NCI-H524 treated with DMSO at 0.1 percent for 48 hours (cell line): ENCODE data around the gene BCAN.

Experiments
- DNase-seq: peaks from one replicate; lab custom pipeline; 2025; lab: John Stamatoyannopoulos, UW

Gene BCAN

GRCh38 chr1:156662005-156662799 is 20.3 kb downstream of the BCAN start:
- DNase-seq = no peak

DNA sequence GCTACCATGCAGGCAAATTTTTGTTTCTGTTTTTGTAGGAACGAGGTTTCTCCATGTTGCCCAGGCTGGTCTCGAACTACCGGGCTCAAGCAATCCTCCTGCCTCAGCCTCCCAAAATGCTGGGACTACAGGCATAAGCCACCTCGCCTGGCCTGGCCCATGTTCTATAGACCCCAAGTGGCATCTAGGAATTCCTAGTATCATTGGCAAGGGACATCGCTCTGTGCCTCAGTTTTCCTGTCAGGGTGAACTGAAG is 20.8 kb downstream of the BCAN start:
- DNase-seq = no peak

GRCh38 chr1:156663178-156663577 is 21.3 kb downstream of the BCAN start:
- no peak for DNase-seq

- no peak for DNase-seq
Measured at GRCh38 chr1:156664046-156664766, 22.3 kb downstream of the BCAN start.

- no peak for DNase-seq
Measured at GRCh38 chr1:156664767-156665411, 23.0 kb downstream of the BCAN start.

GRCh38 chr1:156665539-156665938 is 23.6 kb downstream of the BCAN start:
- no peak for DNase-seq

DNA sequence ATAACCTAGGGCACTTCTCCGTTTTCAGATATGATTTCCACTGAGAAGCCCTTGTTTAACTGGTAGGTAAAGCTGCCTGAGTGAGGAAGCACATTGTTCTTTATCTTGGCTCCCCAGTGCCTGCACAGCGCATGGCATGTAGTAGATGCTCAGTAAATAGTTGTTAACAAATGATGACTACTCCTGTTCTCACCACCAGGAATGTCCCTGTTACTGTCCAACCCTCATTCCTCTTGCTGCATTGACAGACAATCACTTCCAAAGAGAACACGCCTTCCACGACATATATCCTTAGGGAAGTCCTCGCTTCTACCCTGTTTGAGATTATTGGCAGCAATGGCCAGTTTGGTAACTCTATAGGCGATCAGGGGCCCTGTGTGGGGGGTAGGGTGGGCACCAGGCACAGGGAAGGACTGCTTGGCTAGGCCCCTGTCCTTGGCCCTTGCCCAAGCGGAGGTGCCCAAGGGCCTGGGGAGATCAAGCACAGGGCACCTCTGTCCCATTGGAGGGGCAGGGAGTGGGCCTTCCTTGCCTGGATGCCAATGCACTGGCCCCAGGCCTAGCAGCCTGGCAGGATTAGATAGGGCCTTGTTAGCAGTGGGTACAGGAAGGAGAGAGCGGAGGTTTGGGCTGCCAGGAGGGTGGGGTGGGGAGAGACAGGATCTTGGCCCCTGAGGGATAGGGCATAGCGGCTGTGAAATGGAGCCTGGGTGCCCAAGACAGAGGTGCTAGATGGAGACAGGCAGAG is 25.1 kb downstream of the BCAN start:
- no peak for DNase-seq

GRCh38 chr1:156667610-156667967 is 25.7 kb downstream of the BCAN start:
- no peak for DNase-seq

- DNase-seq = no peak
Measured at GRCh38 chr1:156667968-156668709, 26.2 kb downstream of the BCAN start.

DNA sequence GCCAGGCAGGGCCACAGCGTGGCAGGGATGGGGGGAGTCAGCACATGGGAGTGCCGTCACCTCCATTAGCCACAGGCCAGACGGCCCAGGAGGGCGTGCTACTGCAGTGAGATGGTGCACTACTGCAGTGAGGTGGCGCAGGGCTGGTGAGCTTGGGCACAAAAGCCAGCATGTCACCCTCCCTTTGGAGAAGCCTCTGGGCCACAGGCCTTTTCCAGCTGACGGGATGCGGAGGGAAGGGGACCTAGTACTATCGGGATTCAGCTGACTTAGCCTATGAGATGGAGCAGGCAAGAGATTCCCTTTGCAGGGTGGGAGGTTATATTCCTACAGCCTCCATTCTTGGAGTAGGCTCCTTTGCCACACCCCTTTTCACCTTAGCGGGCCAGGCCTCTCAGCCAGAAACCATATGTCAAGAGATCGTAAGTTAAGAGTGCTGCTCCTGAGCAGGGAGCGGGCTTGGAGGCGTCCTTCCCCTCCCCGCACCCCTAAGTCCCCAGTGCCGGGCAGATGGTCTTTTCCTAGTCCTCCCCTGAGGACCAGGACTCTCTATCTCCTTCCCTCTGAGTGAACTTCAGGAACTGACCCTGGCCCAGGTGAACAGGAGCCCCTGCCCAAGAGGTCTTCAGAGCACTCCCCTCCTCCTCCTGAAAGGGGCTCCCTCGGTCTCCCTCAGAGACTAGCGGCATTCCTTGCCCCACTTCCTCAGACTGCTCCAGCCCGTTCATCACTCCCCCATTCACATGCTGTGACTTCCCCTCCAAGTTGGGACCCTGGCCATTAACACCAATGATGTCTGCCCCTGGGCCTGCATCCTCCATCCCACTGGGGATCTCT is 27.1 kb downstream of the BCAN start:
- no peak for DNase-seq

GRCh38 chr1:156669794-156670193 is 27.9 kb downstream of the BCAN start:
- no peak for DNase-seq

DNA sequence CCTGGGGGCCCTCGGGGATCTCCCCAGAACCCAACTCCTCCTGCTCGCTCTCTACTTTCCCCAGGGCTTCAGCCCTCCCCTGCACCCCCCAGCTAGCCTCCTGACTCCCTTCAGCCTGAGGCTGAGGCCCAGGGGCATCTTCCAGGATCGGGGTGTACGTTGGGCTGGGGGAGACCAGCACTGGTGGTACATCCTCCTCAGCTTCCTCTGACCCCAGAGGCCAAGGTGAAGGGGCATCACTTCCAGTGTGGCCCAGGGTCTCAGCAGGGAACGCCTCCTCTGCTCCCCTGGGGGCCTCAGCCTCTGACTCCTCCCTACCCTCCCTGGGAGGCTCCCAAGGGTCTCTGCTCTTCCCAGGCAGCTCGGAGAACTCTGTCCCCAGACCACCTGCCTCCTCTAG is 28.4 kb downstream of the BCAN start:
- no peak for DNase-seq

DNA sequence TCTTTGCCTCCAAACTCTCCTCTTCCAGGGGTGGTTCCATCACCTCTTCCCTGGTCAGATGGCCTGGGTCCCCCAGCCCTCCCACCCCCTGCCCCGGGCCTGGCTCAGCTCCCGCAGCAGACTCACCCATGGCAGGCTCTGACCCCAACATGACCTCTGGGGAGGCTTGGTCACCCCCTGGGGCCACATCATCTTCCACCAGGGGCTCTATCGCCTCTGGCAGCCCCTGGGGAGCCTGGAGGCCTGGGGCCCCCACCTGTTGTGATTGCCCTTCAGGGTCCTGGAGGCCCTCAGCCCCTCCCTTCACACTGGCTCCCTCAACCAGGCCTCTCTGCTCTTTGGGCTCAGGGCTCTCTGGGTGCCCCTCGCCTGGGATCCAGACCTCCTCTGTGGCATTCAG is 28.9 kb downstream of the BCAN start:
- DNase-seq = no peak

DNA sequence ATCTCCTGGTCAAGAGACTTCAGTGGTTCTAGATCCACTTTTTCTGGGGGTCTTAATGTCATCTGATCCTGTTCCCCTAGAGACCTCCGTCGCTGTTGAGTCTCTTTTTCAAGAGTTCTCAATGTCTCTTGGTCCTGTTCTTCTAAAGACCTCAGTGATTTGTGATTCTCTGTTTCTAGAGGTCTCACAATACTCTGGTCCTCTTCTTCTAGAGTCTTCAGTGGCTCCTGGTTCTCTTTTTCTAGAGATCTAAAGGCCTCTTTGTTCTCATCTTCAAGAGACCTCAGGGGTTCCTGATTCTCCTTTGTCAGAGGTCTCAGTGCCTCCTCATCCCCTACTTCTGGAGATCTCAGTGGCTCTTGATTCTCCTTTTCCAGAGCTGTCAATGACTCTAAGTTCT is 29.9 kb downstream of the BCAN start:
- DNase-seq = no peak

DNA sequence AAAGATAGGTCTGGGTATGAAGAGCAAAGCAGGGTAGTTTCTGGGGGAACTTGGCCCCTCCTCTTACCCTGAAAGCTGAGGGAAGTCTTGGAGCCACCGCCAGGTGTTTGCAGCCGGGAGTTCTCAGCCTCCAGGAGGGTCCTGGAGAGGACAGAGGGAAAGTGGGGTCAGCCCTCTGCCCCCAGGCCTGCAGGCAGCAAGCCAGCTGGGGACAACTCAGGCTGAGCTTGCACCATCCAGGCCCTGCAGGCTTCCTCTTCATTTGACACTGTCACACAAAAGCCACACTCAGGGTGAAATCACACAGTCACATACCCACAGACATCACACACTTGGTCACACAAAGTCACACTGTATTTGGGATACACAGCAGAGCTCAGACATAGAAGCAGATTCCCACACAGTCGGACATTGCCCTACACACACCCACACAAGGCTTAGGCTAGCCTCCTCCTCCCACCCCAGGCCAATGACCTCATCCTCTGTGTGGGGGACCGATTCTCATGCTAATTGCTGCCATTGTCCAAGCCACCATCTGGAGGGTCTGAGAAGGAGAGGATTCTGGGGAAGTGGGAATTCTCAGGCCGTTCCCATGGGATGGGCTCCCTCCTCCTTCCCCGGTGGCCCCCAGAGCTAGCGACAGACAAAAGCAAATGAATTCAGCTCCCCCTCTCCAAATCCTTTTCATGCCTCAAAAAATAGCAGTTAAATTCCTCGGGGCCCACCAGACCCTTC is 31.6 kb downstream of the BCAN start:
- DNase-seq = no peak

DNA sequence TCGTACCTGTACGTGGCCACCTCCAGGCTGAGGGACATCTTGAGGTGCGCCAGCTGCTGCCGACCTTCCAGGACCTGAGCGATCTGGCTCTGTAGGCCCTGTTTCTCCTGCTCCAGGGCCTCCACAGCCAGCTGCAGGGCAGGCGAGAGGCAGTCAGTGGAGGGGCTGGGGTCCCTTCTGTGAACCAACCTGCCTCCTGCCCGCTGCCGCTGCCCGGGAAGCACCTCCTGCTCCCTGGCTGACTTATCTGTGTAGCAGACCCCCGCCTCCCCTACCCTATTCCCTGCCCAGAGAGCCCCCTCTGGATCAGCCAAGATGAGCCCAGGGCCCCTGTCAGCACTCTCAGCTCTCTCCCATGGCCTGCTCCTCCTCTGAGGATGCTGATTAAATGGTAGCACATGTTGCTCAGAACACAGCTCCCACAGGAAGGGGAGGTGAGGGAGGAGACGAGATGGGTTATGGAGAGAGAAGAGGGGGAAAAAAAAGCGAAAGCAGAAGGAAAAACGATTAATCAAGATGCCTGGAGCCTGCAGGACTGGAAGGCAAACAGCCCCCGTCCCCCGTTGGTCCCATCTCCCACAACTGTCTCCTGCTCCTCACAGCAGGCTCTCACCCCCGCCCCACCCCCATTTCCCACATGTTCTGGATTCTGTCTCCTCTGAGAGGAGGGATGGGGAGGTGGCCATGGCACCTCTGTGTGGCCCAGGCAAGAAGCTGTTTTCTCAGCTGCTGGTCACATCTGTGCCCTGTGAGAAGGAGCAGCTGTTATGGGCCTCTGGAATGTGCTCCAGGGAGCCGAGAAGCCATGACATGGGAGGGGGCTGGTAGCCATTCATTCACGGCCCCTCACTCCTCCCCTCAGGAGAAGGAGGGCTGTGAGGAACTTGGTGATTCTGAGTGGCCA is 33.5 kb downstream of the BCAN start:
- no peak for DNase-seq

DNA sequence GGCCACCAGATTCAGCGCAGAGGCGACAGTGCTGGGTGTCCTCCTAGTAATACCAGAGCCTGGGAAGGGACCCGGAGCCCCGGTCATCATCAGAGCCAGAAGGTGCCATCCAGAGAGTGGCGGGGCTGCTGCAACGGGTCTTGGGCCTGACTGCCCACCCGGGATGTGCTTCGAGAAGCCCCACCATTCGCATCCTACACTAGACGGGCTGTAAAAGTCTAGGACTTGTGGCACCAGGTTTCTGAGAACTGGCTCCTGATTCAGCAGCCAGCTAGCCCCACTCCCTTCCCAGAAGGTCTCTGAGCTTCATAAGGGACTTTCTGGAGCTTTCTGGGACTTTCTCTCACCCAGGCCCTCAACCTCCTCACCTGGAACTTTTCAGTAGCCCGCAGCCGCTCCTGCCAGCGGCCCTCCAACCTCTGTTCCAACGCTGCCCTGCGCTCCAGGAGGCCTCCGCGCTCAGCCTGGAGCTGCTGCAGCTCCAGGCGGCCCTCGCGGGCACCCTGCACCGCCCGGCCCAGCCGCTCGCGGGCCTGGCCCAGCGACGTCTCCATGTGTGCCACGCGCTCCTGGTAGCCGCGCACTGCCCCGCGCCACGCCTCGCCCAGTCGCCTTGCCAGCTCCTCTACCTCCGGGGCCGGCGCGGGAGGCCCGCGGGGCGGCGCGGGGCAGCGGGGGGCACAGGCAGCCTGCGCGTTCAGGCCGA is 34.4 kb downstream of the BCAN start:
- no peak for DNase-seq

DNA sequence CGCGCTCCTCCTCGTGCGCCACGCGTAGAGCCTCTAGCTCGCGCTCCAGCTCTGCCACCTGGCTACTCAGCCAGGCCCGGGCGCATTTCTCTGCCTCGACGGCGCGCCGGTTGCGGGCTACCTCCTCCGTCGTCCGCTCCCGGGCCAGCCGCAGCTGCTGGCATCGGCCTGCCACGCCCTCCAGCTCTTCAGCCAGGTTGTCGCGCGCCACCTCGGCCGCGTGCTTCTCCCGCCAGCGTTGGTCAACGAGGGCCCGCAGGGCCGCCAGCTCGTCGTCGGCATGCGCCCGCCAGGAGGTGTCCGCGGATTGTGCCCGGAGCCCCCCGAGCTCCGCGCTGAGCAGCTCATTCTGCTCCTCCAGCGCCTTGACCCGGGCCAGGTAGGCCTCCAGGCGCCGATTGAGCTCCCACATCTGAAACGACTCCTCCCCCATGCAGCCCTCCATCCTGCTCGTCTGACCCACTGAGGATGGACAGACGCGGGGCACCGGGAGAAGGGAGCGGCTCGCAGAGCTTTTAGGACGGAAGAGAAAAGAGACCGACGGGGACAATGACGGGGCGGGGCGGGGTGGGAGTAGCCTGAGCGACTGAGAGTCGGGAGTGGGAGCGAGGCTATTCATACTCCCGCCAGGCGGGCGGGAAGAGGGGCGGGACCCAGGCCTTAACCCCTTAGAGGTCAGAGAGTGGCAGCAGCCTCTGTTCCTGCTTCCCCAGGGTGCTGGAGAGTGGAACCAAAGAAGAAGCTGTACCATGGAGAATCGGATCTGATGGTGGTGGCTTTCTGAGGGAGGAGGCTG is 35.1 kb downstream of the BCAN start, which contains the start of gene NES:
Gene NES (minus strand): TSS at position 588 of the 796 bp plus-strand sequence. CDS start 143 bp downstream, at position 445.
- DNase-seq = no peak
